ENCODE data around the gene TIMM17A.

The TIMM17A gene

DNA sequence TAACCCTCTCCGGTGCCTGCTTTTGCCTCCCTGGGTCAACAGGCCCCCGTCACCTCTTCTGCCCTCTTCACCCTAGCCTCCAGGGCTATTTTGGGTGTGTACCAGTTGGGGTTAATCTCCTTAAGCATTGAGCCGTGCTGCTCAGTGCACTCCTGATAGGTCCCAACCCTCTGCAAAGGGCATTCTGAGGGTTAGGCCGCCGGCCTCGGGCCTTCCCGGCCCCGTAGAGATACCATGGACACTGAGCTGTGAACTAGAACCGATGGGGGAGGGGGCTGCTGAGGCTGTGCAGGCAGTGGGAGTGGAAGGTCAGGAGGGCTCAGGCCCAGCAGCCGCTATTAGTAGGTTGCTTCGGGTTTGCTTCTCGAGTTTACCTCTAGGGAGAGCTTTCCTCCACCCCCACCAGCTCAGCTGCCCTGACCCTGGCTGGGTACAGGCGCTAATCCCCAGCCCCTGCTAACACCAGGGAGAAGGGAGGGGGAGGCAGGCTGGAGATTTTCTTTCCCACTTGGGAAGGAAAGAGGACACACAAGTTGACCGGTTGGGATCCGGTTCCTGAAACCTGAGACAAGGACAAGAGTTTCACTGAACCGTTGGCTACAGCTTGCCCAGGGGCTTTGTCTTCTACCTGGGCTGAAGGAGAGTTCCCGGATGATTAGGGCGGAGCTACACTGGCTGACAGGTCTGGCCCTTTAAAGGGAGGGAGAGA lies 13.7 kb upstream of the TIMM17A start:
- TF ChIP-seq, protein P1, sequence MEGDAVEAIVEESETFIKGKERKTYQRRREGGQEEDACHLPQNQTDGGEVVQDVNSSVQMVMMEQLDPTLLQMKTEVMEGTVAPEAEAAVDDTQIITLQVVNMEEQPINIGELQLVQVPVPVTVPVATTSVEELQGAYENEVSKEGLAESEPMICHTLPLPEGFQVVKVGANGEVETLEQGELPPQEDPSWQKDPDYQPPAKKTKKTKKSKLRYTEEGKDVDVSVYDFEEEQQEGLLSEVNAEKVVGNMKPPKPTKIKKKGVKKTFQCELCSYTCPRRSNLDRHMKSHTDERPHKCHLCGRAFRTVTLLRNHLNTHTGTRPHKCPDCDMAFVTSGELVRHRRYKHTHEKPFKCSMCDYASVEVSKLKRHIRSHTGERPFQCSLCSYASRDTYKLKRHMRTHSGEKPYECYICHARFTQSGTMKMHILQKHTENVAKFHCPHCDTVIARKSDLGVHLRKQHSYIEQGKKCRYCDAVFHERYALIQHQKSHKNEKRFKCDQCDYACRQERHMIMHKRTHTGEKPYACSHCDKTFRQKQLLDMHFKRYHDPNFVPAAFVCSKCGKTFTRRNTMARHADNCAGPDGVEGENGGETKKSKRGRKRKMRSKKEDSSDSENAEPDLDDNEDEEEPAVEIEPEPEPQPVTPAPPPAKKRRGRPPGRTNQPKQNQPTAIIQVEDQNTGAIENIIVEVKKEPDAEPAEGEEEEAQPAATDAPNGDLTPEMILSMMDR (IDR thresholded peaks at IDR 0.05; ENCODE audit: low read depth, low read length): no peak
- no peak for DNase-seq (ENCODE audit: extremely low read depth, low read depth)

DNA sequence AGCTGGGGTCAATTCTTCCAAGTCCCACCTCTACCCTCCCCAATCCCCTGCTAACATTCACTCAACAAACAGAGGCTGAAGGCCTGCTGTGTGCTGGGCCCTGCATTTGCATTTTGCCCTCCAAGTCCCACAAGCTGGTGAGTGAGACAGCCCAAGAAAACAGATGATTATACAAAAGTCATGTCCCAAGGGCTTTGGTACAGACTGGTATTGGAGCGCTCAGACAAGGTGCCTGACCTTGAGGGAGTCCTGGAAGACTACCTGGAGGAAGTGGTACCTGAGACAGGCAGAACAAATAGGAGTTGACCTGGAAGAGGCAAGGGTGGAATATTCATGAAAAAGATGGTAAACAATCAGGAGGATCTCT lies 13.2 kb upstream of the TIMM17A start:
- no peak for DNase-seq (ENCODE audit: extremely low read depth, low read depth)
- TF ChIP-seq, protein P1 (IDR thresholded peaks at IDR 0.05; ENCODE audit: low read depth, low read length): no peak

DNA sequence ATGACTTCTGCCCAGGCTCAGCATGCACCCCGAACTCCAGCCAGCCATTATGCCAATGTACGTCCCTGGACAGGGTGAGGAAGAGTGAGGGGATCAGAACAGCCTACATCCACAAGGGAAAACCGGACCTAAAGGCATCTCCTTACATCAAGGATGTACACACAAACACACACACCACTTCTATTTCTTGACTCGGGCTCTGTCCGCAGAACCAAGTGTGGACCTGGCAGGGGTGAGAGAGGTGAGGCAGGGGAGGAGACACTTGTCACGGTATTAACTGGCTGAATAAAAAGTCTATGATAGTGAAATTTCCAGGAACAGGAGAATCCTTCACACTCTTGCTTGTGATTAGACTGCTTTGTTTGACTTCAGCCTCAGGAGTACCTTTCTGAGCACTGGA lies 11.3 kb upstream of the TIMM17A start:
- no peak for DNase-seq (ENCODE audit: extremely low read depth, low read depth)
- TF ChIP-seq, protein P1 (IDR thresholded peaks at IDR 0.05; ENCODE audit: low read depth, low read length): no peak

DNA sequence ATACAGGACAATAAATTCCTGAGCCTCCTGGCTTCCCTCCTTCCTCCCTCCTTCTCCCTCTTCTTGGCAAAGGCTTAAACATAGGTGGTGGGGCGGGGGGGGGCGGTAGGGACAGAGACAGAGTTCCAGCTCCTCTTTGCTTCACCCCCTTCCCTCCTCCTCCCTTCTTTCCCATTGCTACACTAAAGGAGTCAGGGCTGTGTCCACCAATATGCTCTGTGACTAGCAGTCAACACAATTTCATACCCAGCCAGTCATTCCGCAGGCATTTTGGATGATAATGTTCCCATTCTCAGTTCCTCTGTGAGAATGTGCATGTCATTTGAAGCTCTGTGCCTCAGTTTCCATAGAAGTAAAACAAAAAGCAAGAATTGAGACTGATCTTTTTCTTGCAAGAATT lies 10.7 kb upstream of the TIMM17A start:
- no peak for DNase-seq (ENCODE audit: extremely low read depth, low read depth)
- TF ChIP-seq, protein P1 (IDR thresholded peaks at IDR 0.05; ENCODE audit: low read depth, low read length): no peak

DNA sequence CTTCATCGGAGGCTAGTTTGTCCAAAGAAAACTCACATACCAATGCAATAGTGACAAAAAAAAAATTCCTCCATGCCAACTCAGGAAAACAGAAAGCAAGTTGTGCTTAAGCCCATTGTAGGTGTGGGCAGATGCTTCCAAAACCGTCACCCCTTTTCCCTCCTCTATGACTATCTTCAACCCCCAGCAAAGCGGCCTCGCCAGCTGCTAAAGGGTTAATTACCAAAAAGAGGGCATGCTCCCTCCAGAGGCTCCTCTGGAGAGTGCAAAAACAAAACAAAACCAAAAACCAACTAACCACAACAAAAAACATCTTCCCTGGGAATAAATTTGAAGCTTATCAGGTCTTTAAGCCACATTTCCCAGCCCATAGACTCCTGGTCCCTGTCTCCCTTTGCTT lies 10.1 kb upstream of the TIMM17A start:
- TF ChIP-seq, protein P1 (IDR thresholded peaks at IDR 0.05; ENCODE audit: low read depth, low read length): peak; percentile 68
- no peak for DNase-seq (ENCODE audit: extremely low read depth, low read depth)

DNA sequence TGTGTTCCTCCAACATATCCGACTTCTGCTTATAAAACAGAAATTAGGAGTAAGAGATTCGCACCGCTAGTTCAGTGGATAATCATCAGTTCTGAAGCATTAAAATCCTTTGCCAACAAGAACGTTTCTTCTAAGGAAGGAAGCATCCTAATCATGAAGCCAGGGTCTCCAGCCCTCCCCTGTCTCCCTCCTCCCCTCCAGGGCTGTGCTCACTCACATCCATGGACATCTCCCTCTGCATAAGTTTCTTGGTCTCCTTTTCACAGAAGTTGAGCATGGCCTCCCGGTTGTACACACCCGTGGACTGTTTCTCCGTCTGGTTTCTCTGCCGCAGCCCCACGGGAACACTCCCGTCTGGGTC lies 9.5 kb upstream of the TIMM17A start:
- DNase-seq (ENCODE audit: extremely low read depth, low read depth): no peak
- TF ChIP-seq, protein P1 (IDR thresholded peaks at IDR 0.05; ENCODE audit: low read depth, low read length): no peak

DNA sequence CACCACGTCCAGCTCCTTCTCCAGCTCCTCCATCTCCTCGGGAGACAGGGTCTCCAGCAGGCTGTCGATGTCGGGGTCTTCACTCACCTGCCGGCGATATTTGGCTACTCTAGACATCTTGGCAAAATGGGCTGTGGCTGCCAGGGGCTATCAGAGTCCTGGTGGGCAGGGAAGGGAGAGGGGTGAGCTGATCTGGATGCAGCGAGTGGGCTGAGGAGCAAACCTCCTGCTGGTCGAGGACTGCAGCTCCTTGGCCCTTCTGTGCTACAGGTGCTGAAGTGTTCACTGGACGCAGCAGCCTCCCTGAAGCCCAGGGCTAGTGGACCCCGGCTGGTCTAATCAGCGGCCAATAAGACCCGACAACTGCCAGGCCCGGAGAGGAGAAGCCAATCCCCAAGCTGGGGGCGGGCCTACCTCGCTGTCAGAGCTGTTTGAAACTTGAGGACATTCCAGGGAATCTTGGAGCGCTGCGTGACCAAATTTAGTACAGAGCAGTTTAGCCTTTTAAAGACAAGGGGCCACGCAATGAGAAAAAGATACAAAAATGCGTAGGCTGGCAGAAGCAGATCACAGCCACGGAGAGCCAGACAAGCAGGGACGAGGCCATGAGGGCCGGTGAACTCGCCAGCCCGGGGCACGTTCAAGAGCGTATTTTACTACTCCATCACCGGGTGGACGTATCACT lies 8.9 kb upstream of the TIMM17A start, which contains the start of gene LMOD1:
TSS of gene LMOD1 (minus strand) at position 325 of the 685 bp plus-strand sequence. CDS start at position 117, 208 bp downstream.
- peak; percentile 89 for DNase-seq (ENCODE audit: extremely low read depth, low read depth)
- TF ChIP-seq, protein P1 (IDR thresholded peaks at IDR 0.05; ENCODE audit: low read depth, low read length): no peak; the same call in 1 of the 2 replicates
